GM23338 (cell line): Measurements from ENCODE around the gene STAB2. TPM values are rescaled to one million over a fixed set of nuclear protein-coding genes. Genes with fewer than 3 reads are reported as not detected.

ENCODE experiments used
- ATAC-seq: fragments of 200-7000 bp; cut with Tn5 transposase; 3 replicates; pipeline ENCODE4 v1.9.1; 2020
- DNase-seq: peaks from one replicate; pipeline ENCODE4 v3.0.0-alpha.2; 2015; ENCODE audit warnings: low spot score
- H2AFZ ChIP-seq: fragments of 200-600 bp; sonication (generic); 2 replicates; pipeline ENCODE4 v1.8.0; 2016; ENCODE audit warnings: antibody characterized with exemption, mild to moderate bottlenecking, moderate library complexity
- H3F3A ChIP-seq: fragments of 200-600 bp; sonication (generic); replicated peaks from 2 replicates; pipeline ENCODE4 v1.8.0; 2017; ENCODE audit warnings: antibody characterized with exemption, mixed run types, low read depth
- H3K27ac ChIP-seq: fragments of 200-600 bp; sonication (generic); 2 replicates; pipeline ENCODE4 v1.6.1; 2016; ENCODE audit warnings: low read depth
- H3K27me3 ChIP-seq: fragments of 200-600 bp; sonication (generic); 2 replicates; pipeline ENCODE4 v1.8.0; 2016; ENCODE audit warnings: mild to moderate bottlenecking, mixed run types, moderate library complexity; ENCODE audit not compliant: insufficient read depth
- H3K36me3 ChIP-seq: fragments of 200-600 bp; sonication (generic); 2 replicates; pipeline ENCODE4 v1.8.0; 2016; ENCODE audit warnings: mild to moderate bottlenecking; ENCODE audit not compliant: insufficient read depth
- H3K4me1 ChIP-seq: fragments of 200-600 bp; sonication (generic); 2 replicates; pipeline ENCODE4 v1.8.0; 2016; ENCODE audit warnings: mild to moderate bottlenecking, moderate library complexity; ENCODE audit not compliant: insufficient read depth
- H3K4me2 ChIP-seq: fragments of 200-600 bp; sonication (generic); 2 replicates; pipeline ENCODE4 v1.7.1; 2017; ENCODE audit warnings: mixed run types
- H3K4me3 ChIP-seq: fragments of 200-600 bp; sonication (generic); 2 replicates; pipeline ENCODE4 v1.6.1; 2016; ENCODE audit warnings: mixed run types
- H3K79me2 ChIP-seq: fragments of 200-600 bp; sonication (generic); replicated peaks from 2 replicates; pipeline ENCODE4 v1.8.0; 2017; ENCODE audit warnings: mild to moderate bottlenecking; ENCODE audit not compliant: insufficient read depth
- H3K9me2 ChIP-seq: fragments of 200-600 bp; sonication (generic); 2 replicates; pipeline ENCODE4 v1.8.0; 2017; ENCODE audit not compliant: insufficient read depth
- H4K20me1 ChIP-seq: fragments of 200-600 bp; sonication (generic); replicated peaks from 2 replicates; pipeline ENCODE4 v1.8.0; 2017; ENCODE audit warnings: mild to moderate bottlenecking; ENCODE audit not compliant: insufficient read depth
- H3K27ac Mint-ChIP-seq: 2 replicates; pipeline ENCODE4 v1.8.0; 2020; ENCODE audit warnings: inconsistent platforms, mild to moderate bottlenecking, moderate library complexity, mixed read lengths
- H3K27me3 Mint-ChIP-seq: 3 replicates; pipeline ENCODE4 v1.8.0; 2022; ENCODE audit warnings: low read depth, mild to moderate bottlenecking, moderate library complexity, mixed read lengths, inconsistent platforms; ENCODE audit not compliant: insufficient read depth, poor library complexity
- H3K36me3 Mint-ChIP-seq: 3 replicates; pipeline ENCODE4 v1.8.0; 2021; ENCODE audit warnings: low read depth, mild to moderate bottlenecking, inconsistent platforms, moderate library complexity, mixed read lengths
- H3K4me1 Mint-ChIP-seq: 3 replicates; pipeline ENCODE4 v1.8.0; 2020; ENCODE audit warnings: mild to moderate bottlenecking, inconsistent platforms, mixed read lengths
- H3K4me3 Mint-ChIP-seq: 3 replicates; pipeline ENCODE4 v1.8.0; 2021; ENCODE audit warnings: moderate library complexity, mild to moderate bottlenecking, inconsistent platforms, mixed read lengths
- H3K9me3 Mint-ChIP-seq: 3 replicates; pipeline ENCODE4 v1.8.0; 2020; ENCODE audit warnings: moderate library complexity, mild to moderate bottlenecking, inconsistent platforms, mixed read lengths
- CREB1 ChIP-seq: fragments of 250-450 bp; sonication (Bioruptor Pico); IDR thresholded peaks from 2 replicates; pipeline ENCODE4 v1.5.0; 2020; ENCODE audit warnings: low read depth, mild to moderate bottlenecking, moderate library complexity
- EZH2phosphoT487 ChIP-seq: fragments of 200-600 bp; sonication (generic); IDR thresholded peaks from one replicate; pipeline ENCODE4 v1.8.1; 2018; ENCODE audit warnings: antibody characterized with exemption; ENCODE audit not compliant: unreplicated experiment
- JUNB ChIP-seq: IDR thresholded peaks from one replicate; pipeline ENCODE4 v1.6.1; 2016; ENCODE audit warnings: antibody characterized with exemption; ENCODE audit not compliant: unreplicated experiment
- NANOG ChIP-seq: IDR thresholded peaks from 2 replicates; pipeline ENCODE4 v1.6.1; 2016; ENCODE audit warnings: antibody characterized with exemption, borderline replicate concordance
- ZNF114 ChIP-seq: fragments of 250-450 bp; sonication (Bioruptor Pico); IDR thresholded peaks from 2 replicates; pipeline ENCODE4 v1.5.0; 2020; ENCODE audit warnings: mild to moderate bottlenecking, moderate library complexity
- ZNF331 ChIP-seq: fragments of 250-450 bp; sonication (Bioruptor Pico); IDR thresholded peaks from 2 replicates; pipeline ENCODE4 v1.5.0; 2020; ENCODE audit warnings: low read depth, mild to moderate bottlenecking, moderate library complexity
- polyA plus RNA-seq: library from polyadenylated mRNA; unstranded; fragments of >200 nt; fragmentation: Nextera tagmentation; extraction: Ambion mirVana; gene quantifications from 2 replicates; pipeline ENCODE4 v1.2.1, GENCODE V29; 2016
- total RNA-seq: library from RNA; depleted of rRNA; stranded (reverse); fragments of >200 nt; shearing (Covaris generic); gene quantifications from 2 replicates; pipeline ENCODE4 v1.2.3, GENCODE V29; 2014
- TF ChIP-seq, protein P1 (sequence below): IDR thresholded peaks from one replicate; pipeline ENCODE4 v1.6.1; 2018; ENCODE audit warnings: antibody characterized with exemption; ENCODE audit not compliant: unreplicated experiment
- TF ChIP-seq, protein P2 (sequence below): IDR thresholded peaks from 2 replicates; pipeline ENCODE4 v1.6.1; 2016; ENCODE audit warnings: antibody characterized with exemption

Gene STAB2
- total and polyA plus RNA-seq, 2 experiments from 2014 or later: 0.14 TPM; not detected in 1

DNA sequence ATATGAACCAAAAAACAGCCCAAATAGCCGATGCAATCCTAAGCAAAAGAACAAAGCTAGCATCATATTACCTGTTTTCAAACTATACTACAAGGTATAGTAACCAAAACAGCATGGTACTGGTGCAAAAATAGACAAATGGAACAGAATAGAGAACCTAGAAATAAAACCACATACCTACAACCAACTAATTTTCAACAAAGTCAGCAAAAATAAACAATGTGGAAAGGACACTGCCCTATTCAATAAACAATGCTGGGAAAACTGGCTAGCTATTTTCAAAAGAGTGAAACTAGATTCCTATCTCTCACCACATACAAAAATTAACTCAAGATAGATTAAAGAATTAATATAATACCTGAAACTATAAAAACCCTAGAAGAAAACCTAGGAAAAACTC is 17.8 kb upstream of the STAB2 start:
- no peaks in the 10 kb centered on the region for H3K36me3 Mint-ChIP-seq

DNA sequence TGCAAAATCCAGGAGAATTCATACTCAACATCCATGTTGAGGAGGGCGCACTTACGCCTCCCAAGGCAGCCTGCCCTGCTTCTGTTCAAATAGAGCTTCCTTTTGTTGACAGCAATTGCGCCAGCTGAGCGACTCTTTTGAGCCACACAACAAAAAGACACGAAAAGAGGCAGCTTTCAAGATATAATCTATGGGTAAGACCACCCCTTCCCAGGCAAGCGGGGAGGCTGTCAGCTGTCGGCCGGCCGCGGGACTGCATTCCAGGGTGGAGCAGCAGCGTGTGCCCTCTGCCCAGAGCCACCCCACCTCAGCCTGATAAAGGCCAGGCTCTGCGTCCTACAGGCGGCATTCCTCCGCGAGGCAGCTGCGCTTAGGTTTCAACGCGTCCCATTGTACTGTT is 15.8 kb upstream of the STAB2 start:
- DNase-seq: peak; percentile 89
- Histone ChIP-seq H3K27me3 (no peaks in the 10 kb centered on the region), H3K9me2 (no peaks in the 10 kb centered on the region), H3K79me2 (no peaks in the 10 kb centered on the region), H3K4me2 (peak overlapping the region; percentile 75), H3K4me3 (peak overlapping the region; percentile 47), H3F3A (no peaks in the 10 kb centered on the region), H2AFZ (peak overlapping the region; percentile 91), H3K27ac (no peak overlapping the region), H3K4me1 (peaks cover 29% of the 10 kb centered on the region), H4K20me1 (no peaks in the 10 kb centered on the region), H3K36me3 (no peaks in the 10 kb centered on the region)
- peaks cover 4% of the 10 kb centered on the region for H3K9me3 Mint-ChIP-seq
- H3K36me3 Mint-ChIP-seq: no peaks in the 10 kb centered on the region
- H3K4me3 Mint-ChIP-seq: peak overlapping the region; percentile 49; the same call in 2 of the 3 replicates
- H3K4me1 Mint-ChIP-seq: peaks cover 18% of the 10 kb centered on the region
- H3K27me3 Mint-ChIP-seq: no peaks in the 10 kb centered on the region
- H3K27ac Mint-ChIP-seq: no peak overlapping the region
- peak; percentile 92 for ATAC-seq
- no peak for TF ChIP-seq ZNF331 (CRISPR knock-in tag)
- TF ChIP-seq, protein P1, sequence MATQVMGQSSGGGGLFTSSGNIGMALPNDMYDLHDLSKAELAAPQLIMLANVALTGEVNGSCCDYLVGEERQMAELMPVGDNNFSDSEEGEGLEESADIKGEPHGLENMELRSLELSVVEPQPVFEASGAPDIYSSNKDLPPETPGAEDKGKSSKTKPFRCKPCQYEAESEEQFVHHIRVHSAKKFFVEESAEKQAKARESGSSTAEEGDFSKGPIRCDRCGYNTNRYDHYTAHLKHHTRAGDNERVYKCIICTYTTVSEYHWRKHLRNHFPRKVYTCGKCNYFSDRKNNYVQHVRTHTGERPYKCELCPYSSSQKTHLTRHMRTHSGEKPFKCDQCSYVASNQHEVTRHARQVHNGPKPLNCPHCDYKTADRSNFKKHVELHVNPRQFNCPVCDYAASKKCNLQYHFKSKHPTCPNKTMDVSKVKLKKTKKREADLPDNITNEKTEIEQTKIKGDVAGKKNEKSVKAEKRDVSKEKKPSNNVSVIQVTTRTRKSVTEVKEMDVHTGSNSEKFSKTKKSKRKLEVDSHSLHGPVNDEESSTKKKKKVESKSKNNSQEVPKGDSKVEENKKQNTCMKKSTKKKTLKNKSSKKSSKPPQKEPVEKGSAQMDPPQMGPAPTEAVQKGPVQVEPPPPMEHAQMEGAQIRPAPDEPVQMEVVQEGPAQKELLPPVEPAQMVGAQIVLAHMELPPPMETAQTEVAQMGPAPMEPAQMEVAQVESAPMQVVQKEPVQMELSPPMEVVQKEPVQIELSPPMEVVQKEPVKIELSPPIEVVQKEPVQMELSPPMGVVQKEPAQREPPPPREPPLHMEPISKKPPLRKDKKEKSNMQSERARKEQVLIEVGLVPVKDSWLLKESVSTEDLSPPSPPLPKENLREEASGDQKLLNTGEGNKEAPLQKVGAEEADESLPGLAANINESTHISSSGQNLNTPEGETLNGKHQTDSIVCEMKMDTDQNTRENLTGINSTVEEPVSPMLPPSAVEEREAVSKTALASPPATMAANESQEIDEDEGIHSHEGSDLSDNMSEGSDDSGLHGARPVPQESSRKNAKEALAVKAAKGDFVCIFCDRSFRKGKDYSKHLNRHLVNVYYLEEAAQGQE: no peak
- TF ChIP-seq, protein P2, sequence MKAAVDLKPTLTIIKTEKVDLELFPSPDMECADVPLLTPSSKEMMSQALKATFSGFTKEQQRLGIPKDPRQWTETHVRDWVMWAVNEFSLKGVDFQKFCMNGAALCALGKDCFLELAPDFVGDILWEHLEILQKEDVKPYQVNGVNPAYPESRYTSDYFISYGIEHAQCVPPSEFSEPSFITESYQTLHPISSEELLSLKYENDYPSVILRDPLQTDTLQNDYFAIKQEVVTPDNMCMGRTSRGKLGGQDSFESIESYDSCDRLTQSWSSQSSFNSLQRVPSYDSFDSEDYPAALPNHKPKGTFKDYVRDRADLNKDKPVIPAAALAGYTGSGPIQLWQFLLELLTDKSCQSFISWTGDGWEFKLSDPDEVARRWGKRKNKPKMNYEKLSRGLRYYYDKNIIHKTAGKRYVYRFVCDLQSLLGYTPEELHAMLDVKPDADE: no peak
- TF ChIP-seq CREB1 (CRISPR knock-in tag): peak; percentile 21; the same call in 1 of the 2 replicates

More for the DNA sequence above, 17.8 kb upstream of the STAB2 start:
- H3K9me2 ChIP-seq: no peaks in the 10 kb centered on the region
- Mint-ChIP-seq H3K4me3 (no peak overlapping the region), H3K27me3 (no peaks in the 10 kb centered on the region), H3K4me1 (peaks cover 8% of the 10 kb centered on the region; the same call in 2 of the 3 replicates), H3K27ac (no peak overlapping the region), H3K9me3 (peaks cover 17% of the 10 kb centered on the region)
- no peaks in the 10 kb centered on the region for H3K79me2 ChIP-seq
- DNase-seq (no peak), ATAC-seq (no peak)
- H3F3A ChIP-seq: no peaks in the 10 kb centered on the region
- no peaks in the 10 kb centered on the region for H3K36me3 ChIP-seq
- H3K4me1 ChIP-seq: peaks cover 20% of the 10 kb centered on the region
- H2AFZ ChIP-seq: no peak overlapping the region
- TF ChIP-seq, protein P2: no peak
- TF ChIP-seq ZNF114 (no peak), NANOG (no peak), EZH2phosphoT487 (no peak), ZNF331 (CRISPR knock-in tag) (no peak), JUNB (no peak), CREB1 (CRISPR knock-in tag) (no peak)
- TF ChIP-seq, protein P1: no peak
- no peaks in the 10 kb centered on the region for H4K20me1 ChIP-seq
- H3K27me3 ChIP-seq: no peaks in the 10 kb centered on the region
- no peak overlapping the region for H3K4me3 ChIP-seq
- no peak overlapping the region for H3K27ac ChIP-seq
- no peak overlapping the region for H3K4me2 ChIP-seq
